PFSK-1 (cell line): ENCODE data around the gene SEC24D.

Experiments used
- FOXP2 ChIP-seq: optimal IDR thresholded peaks from 2 replicates; pipeline ENCODE3; 2011; ENCODE audit warnings: borderline replicate concordance, control low read depth, inconsistent platforms; ENCODE audit not compliant: insufficient read depth; ENCODE audit errors: extremely low read length, extremely low read depth
- POLR2AphosphoS5 ChIP-seq: IDR thresholded peaks from 2 replicates; pipeline ENCODE4 v1.6.1; 2012; ENCODE audit warnings: low read depth, mild to moderate bottlenecking, control low read depth, low read length, moderate library complexity
- REST ChIP-seq, 2 experiments: IDR thresholded peaks; 2 replicates each; pipeline versions ENCODE4 v1.6.1 to v1.8.0; 2011 to 2012; ENCODE audit warnings: low read depth in 2 of 2, low read length in 2 of 2, control low read depth in 1 of 2, inconsistent platforms in 1 of 2, mild to moderate bottlenecking in 1 of 2, moderate library complexity in 1 of 2; ENCODE audit not compliant: insufficient read depth in 1 of 2
- SIN3A ChIP-seq: IDR thresholded peaks from 2 replicates; pipeline ENCODE4 v1.6.1; 2012; ENCODE audit warnings: mild to moderate bottlenecking, low read length, moderate library complexity, borderline replicate concordance; ENCODE audit not compliant: insufficient read depth
- TAF1 ChIP-seq: IDR thresholded peaks from 2 replicates; pipeline ENCODE4 v1.6.1; 2012; ENCODE audit warnings: low read length, control low read depth, borderline replicate concordance; ENCODE audit not compliant: insufficient read depth

Gene SEC24D

GRCh38 chr4:118817178-118817930 is 18.6 kb downstream of the SEC24D start:
- no peak for TF ChIP-seq REST (IDR thresholded peaks at IDR 0.05; ENCODE audit: insufficient read depth in 1 of 2, low read depth in 2 of 2, low read length in 2 of 2)
- no peak for TF ChIP-seq SIN3A
- TF ChIP-seq FOXP2, result no peak
- no peak for TF ChIP-seq POLR2AphosphoS5
- no peak for TF ChIP-seq TAF1

DNA sequence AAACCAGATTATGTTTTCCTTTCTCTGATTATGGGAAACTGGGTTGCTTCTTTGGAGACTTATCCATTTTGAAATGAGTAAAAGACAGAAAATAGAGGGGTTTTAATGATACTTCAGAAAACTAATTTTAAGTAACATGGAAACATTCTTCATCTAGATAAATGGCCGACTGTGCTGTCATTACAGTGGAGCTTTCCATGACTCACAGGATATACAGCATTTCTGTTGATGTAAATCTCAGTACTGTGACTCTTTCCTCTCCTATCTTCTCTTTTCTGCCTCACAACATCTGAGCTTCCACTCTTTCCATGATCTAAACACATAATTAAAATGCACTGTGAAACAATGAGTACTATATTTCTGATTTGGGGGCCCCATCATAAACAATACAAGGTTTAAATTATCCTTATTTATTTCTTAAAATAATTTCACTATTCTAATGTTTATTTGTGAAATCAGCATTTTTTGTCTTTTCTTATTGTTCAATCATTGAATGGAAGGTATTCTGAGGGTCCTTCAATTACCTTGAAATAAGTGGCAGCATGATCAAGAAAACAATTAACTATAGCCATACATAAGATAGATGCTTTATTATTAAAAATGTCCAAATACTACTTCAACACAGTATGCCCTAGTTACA is 19.3 kb downstream of the SEC24D start:
- TF ChIP-seq TAF1, result no peak
- TF ChIP-seq REST (IDR thresholded peaks at IDR 0.05; ENCODE audit: insufficient read depth in 1 of 2, low read depth in 2 of 2, low read length in 2 of 2), result no peak
- no peak for TF ChIP-seq FOXP2
- TF ChIP-seq SIN3A, result no peak
- TF ChIP-seq POLR2AphosphoS5, result no peak

DNA sequence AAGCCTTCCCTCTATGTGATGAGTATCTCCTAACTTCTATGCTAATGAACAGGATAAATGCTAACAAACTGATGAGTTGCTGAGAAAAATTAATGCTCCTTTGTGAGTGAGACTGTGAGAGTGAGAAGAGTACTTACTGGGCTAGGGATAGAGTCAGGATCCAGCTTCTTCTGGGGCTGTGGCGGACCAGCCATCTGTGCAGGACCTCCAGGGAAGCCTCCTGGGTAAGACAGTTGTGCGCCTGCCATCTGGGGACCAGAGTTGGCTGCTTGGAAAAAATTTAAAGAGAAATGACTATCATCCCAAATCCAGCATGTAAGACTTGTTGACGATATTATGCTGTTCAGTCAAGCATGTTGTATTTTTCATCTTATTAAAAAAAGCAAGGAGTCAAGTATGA is 21.0 kb downstream of the SEC24D start:
- no peak for TF ChIP-seq POLR2AphosphoS5
- TF ChIP-seq TAF1, result no peak
- TF ChIP-seq REST (IDR thresholded peaks at IDR 0.05; ENCODE audit: insufficient read depth in 1 of 2, low read depth in 2 of 2, low read length in 2 of 2), result no peak

DNA sequence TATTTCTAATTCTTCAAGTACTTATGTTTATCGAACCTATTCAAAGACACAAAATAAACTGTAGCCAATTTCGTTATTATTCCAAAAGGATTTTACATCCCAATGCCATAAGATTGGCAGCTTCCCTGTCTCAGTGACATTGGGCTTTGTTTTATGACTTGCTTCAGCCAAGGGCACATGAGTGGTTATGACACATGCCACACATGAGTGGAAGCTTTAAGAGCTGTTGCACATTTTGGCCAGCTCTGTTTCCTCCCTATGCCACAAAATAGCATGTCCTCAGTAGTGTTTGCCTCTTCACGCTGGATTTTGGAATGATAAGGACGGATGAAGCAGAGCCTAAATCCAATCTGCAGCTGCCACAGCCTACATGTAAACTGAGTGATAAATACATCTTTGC is 21.9 kb downstream of the SEC24D start:
- TF ChIP-seq TAF1 (no peak), POLR2AphosphoS5 (no peak), FOXP2 (no peak), SIN3A (no peak), REST (IDR thresholded peaks at IDR 0.05; ENCODE audit: insufficient read depth in 1 of 2, low read depth in 2 of 2, low read length in 2 of 2) (no peak)

DNA sequence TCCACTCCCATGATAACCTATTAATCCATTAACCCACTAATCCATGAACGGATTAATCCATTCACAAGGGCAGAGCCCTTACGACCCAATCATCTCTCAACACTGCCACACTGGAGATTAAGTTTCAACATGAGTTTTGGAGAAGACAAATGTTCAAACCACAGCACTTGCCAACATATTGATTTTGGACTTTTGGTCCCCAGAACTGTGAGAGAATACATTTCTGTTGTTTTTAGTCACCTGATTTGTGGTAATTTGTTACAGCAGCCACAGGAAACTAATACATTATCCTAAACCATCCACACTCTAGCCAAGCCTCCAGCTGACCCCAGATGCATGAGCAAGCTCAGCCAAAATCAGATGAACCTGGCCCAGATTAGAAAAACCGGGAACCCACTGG is 22.4 kb downstream of the SEC24D start:
- no peak for TF ChIP-seq REST (IDR thresholded peaks at IDR 0.05; ENCODE audit: insufficient read depth in 1 of 2, low read depth in 2 of 2, low read length in 2 of 2)
- TF ChIP-seq TAF1, result no peak
- TF ChIP-seq POLR2AphosphoS5, result no peak
- TF ChIP-seq SIN3A, result no peak
- TF ChIP-seq FOXP2, result no peak
